ENCODE data around the gene RHOBTB3. TPM values are rescaled to one million over a fixed set of nuclear protein-coding genes. Genes with fewer than 3 reads are reported as not detected.

RHOBTB3 gene
- polyA plus RNA-seq, 2 of the 4 experiments (the other 2 are of a cell fraction), result 9.1 to 28.6 TPM

DNA sequence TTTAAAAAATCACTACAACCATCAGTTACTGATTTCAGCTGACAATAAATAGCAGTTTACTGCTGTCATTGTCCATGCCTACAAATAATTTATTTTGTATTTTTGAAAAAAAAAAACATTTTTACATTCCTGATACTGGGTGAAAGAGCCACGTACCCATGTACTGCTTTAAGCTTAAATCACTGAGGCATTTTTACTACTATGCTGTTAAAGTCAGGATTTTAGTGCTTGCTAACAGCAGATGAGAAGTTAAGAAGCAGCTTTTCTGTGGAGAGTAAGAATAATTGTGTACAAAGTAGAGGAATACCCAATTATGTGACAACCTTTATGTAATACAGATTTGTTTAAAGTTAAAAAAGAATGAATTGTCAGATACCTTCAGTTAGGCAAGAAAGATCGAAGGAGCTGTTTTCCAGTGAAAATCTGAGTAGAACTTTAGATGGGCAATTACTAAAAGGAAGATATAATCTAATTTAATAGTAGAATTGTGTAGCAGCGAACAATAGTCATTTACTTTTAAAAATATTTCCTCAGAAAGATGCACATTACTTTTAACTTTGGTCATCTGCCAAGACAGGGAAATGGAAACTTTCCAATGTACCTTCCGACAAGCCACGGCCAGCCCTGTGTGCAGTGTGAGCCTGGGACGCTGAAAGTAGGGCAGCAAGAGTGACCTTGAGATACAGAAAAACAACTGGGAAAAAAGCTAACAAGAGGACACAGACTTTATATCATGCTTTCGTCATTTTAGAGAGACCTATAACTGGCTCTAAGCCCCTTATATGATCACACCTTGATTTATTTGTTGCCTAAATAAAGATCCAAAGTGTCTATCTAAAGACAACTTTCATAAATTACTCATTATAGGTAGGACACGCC is 39.9 kb downstream of the RHOBTB3 start:
- WGBS (ENCODE audit: missing lambda C conversion rate), result 81% methylated on average over 8 of the region's 8 CpGs
- no peak for TF ChIP-seq RFX5 (IDR thresholded peaks at IDR 0.05)
- TF ChIP-seq POLR2AphosphoS2 (conservative IDR thresholded peaks at IDR 0.05; ENCODE audit: low read length), result no peak
- no peak for TF ChIP-seq ELK1 (IDR thresholded peaks at IDR 0.05; ENCODE audit: low read depth, low read length)
- no peak for DNase-seq (ENCODE audit: low read depth in 1 of 2, low spot score in 1 of 2)
- ChIA-PET CTCF (interaction anchor here (1.0 to 5.9 kb wide), 5 partner anchors 11 to 126 kb away, joined by 3 to 64 read pairs (median 5); no protein-coding TSS in a partner anchor), POLR2A (no interaction called here)
- no peak for FAIRE-seq
- H3K4me2 ChIP-seq, result no peak overlapping the region
- ATAC-seq, result no peak
- no peak overlapping the region for H3K4me3 ChIP-seq
- no peak overlapping the region for H3K27ac ChIP-seq
- H3K4me1 ChIP-seq, result peaks cover 14% of the 10 kb centered on the region
- H3K9me3 ChIP-seq, result no peaks in the 10 kb centered on the region

DNA sequence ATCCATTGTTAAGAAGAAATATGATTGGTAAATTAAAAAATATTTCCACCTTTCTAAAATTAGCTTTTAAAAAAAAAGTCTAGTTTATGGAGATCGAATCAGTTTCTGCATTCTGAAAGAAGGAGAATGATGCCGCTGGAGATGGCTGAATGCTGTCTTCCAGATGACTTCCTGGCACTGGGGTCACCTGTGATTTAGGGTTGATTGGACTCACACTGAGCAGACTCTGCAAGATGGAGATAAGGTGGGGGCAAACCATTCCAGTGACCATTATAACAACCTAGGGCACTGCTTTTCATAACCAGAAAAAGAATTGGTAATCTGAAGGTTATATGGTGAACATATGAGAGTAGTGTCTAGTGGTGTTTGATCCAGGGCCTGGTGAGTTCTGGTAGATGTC is 40.8 kb downstream of the RHOBTB3 start:
- peaks cover 14% of the 10 kb centered on the region for H3K4me1 ChIP-seq
- TF ChIP-seq CHD4 (IDR thresholded peaks at IDR 0.05; ENCODE audit: borderline replicate concordance), result no peak
- TF ChIP-seq, protein P1, sequence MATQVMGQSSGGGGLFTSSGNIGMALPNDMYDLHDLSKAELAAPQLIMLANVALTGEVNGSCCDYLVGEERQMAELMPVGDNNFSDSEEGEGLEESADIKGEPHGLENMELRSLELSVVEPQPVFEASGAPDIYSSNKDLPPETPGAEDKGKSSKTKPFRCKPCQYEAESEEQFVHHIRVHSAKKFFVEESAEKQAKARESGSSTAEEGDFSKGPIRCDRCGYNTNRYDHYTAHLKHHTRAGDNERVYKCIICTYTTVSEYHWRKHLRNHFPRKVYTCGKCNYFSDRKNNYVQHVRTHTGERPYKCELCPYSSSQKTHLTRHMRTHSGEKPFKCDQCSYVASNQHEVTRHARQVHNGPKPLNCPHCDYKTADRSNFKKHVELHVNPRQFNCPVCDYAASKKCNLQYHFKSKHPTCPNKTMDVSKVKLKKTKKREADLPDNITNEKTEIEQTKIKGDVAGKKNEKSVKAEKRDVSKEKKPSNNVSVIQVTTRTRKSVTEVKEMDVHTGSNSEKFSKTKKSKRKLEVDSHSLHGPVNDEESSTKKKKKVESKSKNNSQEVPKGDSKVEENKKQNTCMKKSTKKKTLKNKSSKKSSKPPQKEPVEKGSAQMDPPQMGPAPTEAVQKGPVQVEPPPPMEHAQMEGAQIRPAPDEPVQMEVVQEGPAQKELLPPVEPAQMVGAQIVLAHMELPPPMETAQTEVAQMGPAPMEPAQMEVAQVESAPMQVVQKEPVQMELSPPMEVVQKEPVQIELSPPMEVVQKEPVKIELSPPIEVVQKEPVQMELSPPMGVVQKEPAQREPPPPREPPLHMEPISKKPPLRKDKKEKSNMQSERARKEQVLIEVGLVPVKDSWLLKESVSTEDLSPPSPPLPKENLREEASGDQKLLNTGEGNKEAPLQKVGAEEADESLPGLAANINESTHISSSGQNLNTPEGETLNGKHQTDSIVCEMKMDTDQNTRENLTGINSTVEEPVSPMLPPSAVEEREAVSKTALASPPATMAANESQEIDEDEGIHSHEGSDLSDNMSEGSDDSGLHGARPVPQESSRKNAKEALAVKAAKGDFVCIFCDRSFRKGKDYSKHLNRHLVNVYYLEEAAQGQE (IDR thresholded peaks at IDR 0.05), result no peak
- TF ChIP-seq SREBF2 (IDR thresholded peaks at IDR 0.05), result no peak
- TF ChIP-seq EHMT2 (IDR thresholded peaks at IDR 0.05; ENCODE audit: low read depth), result no peak
- no peak for TF ChIP-seq CHD2 (IDR thresholded peaks at IDR 0.05; ENCODE audit: low read length, partially characterized antibody)
- TF ChIP-seq CTCF (IDR thresholded peaks at IDR 0.05), result no peak
- ATAC-seq (no peak), DNase-seq (ENCODE audit: low read depth in 1 of 2, low spot score in 1 of 2) (no peak), FAIRE-seq (no peak)
- WGBS (ENCODE audit: missing lambda C conversion rate), result 97% methylated on average over 2 of the region's 2 CpGs
- no peak overlapping the region for H3K4me3 ChIP-seq
- H3K27ac ChIP-seq, result no peak overlapping the region
- no peak overlapping the region for H3K4me2 ChIP-seq
- no peaks in the 10 kb centered on the region for H3K9me3 ChIP-seq
- CTCF ChIA-PET, result interaction anchor here (0.6 to 5.9 kb wide), 5 partner anchors 11 to 108 kb away, joined by 3 to 64 read pairs (median 3); no protein-coding TSS in a partner anchor
- POLR2A ChIA-PET, result no interaction called here

- Histone ChIP-seq H3K4me1 (peaks cover 14% of the 10 kb centered on the region), H3K4me2 (peak overlapping the region; percentile 47), H3K9me3 (no peaks in the 10 kb centered on the region), H3K4me3 (no peak overlapping the region), H3K27ac (peak overlapping the region; percentile 61 to 75)
- FAIRE-seq (no peak), ATAC-seq (no peak; a peak in 1 of 6 replicates), DNase-seq (ENCODE audit: low read depth in 1 of 2, low spot score in 1 of 2) (peak in 1 of 2 experiments; percentile 20)
- WGBS (ENCODE audit: missing lambda C conversion rate), result 93% methylated on average over 3 of the region's 3 CpGs
- TF ChIP-seq JUN (IDR thresholded peaks at IDR 0.05) (no peak), EHMT2 (IDR thresholded peaks at IDR 0.05; ENCODE audit: low read depth) (no peak), EP300 (IDR thresholded peaks at IDR 0.05) (no peak), FOSB (CRISPR knock-in tag; IDR thresholded peaks at IDR 0.05) (no peak), POLR2A (IDR thresholded peaks at IDR 0.05; ENCODE audit: low read length) (no peak), HDAC2 (IDR thresholded peaks at IDR 0.05) (no peak), MAFK (IDR thresholded peaks at IDR 0.05; ENCODE audit: partially characterized antibody) (peak; percentile 97), CHD2 (IDR thresholded peaks at IDR 0.05; ENCODE audit: low read length, partially characterized antibody) (no peak), NFE2L2 (conservative IDR thresholded peaks at IDR 0.05; ENCODE audit: low read length) (peak; percentile 90)
- TF ChIP-seq, protein P2, sequence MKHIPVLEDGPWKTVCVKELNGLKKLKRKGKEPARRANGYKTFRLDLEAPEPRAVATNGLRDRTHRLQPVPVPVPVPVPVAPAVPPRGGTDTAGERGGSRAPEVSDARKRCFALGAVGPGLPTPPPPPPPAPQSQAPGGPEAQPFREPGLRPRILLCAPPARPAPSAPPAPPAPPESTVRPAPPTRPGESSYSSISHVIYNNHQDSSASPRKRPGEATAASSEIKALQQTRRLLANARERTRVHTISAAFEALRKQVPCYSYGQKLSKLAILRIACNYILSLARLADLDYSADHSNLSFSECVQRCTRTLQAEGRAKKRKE (CRISPR knock-in tag; IDR thresholded peaks at IDR 0.05; ENCODE audit: low read depth), result no peak
- CTCF ChIA-PET, result interaction anchor here (1.3 to 5.9 kb wide), 3 partner anchors 9 to 110 kb away, joined by 4 to 64 read pairs (median 6); no protein-coding TSS in a partner anchor
- POLR2A ChIA-PET, result no interaction called here
Measured at GRCh38 chr5:95773335-95774059, 42.4 kb downstream of the RHOBTB3 start.

All from A549 (cell line).